MM.1S (cell line): ENCODE measurements around the gene ANTXR1.

ENCODE experiments used
- DNase-seq: peaks from one replicate; pipeline ENCODE4 v3.0.0-alpha.2; 2015
- H2AFZ ChIP-seq: fragments of 300-600 bp; sonication (generic); 2 replicates; pipeline ENCODE4 v1.6.0; 2016; ENCODE audit warnings: antibody characterized with exemption, low read length
- H3F3A ChIP-seq: fragments of 300-600 bp; sonication (generic); 2 replicates; pipeline ENCODE4 v1.6.1; 2016; ENCODE audit warnings: mild to moderate bottlenecking, antibody characterized with exemption, low read length, moderate library complexity, mixed read lengths; ENCODE audit not compliant: insufficient read depth
- H3K27ac ChIP-seq: fragments of 300-600 bp; sonication (generic); 2 replicates; pipeline ENCODE4 v1.5.1; 2016; ENCODE audit warnings: mild to moderate bottlenecking, low read length
- H3K27me3 ChIP-seq: fragments of 300-600 bp; sonication (generic); replicated peaks from 2 replicates; pipeline ENCODE4 v1.6.0; 2016; ENCODE audit warnings: low read length; ENCODE audit not compliant: insufficient read depth
- H3K36me3 ChIP-seq: fragments of 300-600 bp; sonication (generic); replicated peaks from 2 replicates; pipeline ENCODE4 v1.6.1; 2016; ENCODE audit warnings: mild to moderate bottlenecking, low read length, mixed read lengths; ENCODE audit not compliant: insufficient read depth
- H3K4me1 ChIP-seq: fragments of 300-600 bp; sonication (generic); 2 replicates; pipeline ENCODE4 v1.6.1; 2016; ENCODE audit warnings: low read length, mixed read lengths
- H3K4me2 ChIP-seq: fragments of 300-600 bp; sonication (generic); 2 replicates; pipeline ENCODE4 v1.6.0; 2016; ENCODE audit warnings: low read depth, low read length
- H3K4me3 ChIP-seq: fragments of 300-600 bp; sonication (generic); 2 replicates; pipeline ENCODE4 v1.5.1; 2016; ENCODE audit warnings: low read length, mixed read lengths
- H3K79me2 ChIP-seq: fragments of 300-600 bp; sonication (generic); 2 replicates; pipeline ENCODE4 v1.6.1; 2016; ENCODE audit warnings: mixed run types, low read length, mixed read lengths
- H3K9ac ChIP-seq: fragments of 300-600 bp; sonication (generic); 2 replicates; pipeline ENCODE4 v1.6.1; 2016; ENCODE audit warnings: low read length, mixed read lengths
- H3K9me2 ChIP-seq: fragments of 300-600 bp; sonication (generic); replicated peaks from 2 replicates; pipeline ENCODE4 v1.6.1; 2016; ENCODE audit warnings: mild to moderate bottlenecking, low read length, mixed read lengths; ENCODE audit not compliant: insufficient read depth
- H3K9me3 ChIP-seq: fragments of 300-600 bp; sonication (generic); replicated peaks from 2 replicates; pipeline ENCODE4 v1.6.1; 2016; ENCODE audit warnings: mild to moderate bottlenecking, low read length, mixed read lengths; ENCODE audit not compliant: insufficient read depth
- H4K20me1 ChIP-seq: fragments of 300-600 bp; sonication (generic); 2 replicates; pipeline ENCODE4 v1.6.1; 2016; ENCODE audit warnings: mild to moderate bottlenecking, low read length, moderate library complexity, mixed read lengths; ENCODE audit not compliant: insufficient read depth
- EZH2 ChIP-seq: fragments of 300-600 bp; sonication (generic); optimal IDR thresholded peaks from 2 replicates; pipeline ENCODE3; 2017; ENCODE audit warnings: low read depth, mild to moderate bottlenecking, antibody characterized with exemption, low read length, mixed read lengths
- EZH2phosphoT487 ChIP-seq: fragments of 300-600 bp; sonication (generic); IDR thresholded peaks from 2 replicates; pipeline ENCODE4 v1.6.1; 2018; ENCODE audit warnings: antibody characterized with exemption, low read length
- TF ChIP-seq, protein P1 (sequence below): fragments of 300-600 bp; sonication (generic); IDR thresholded peaks from 2 replicates; pipeline ENCODE4 v1.5.1; 2016; ENCODE audit warnings: antibody characterized with exemption, low read length, mixed read lengths

Gene ANTXR1

DNA sequence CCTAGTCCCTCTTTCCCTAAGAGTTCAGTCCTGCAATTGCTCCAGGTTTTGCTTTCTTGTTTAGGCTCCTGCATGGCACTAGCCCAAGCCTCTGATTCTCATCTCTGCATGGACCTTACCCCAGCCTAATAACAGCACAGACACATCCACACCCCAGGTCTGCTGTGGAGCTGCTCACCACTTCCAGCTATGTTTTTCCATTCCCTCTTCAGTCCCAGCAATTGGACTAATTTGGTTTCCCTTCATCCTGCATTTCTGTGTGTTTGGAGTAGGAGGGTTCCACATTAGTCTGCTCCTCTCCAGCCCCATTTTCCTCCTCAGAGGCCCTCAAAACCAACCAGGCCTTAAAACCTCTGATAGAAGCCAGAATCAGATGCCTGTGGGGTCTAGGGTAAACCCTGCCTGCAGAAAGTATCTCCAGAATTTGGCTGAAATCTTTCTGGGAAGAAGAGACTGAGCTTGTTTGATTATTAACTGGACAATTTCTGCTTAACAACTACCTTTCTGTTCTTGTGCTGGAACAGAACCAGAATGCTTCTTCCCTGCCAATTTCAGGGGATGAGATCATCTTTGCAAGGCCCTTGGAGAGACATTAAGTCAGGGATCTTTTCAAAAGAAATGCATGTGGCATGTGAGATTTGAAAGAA is 278.1 kb downstream of the ANTXR1 start:
- Histone ChIP-seq H3K4me3 (no peak overlapping the region), H2AFZ (no peak overlapping the region), H3K27ac (no peak overlapping the region), H3K4me1 (no peaks in the 10 kb centered on the region), H3K9me3 (0 out of 2 replicates have a peak, but pooled peaks cover 4% of the 10 kb centered on the region), H3K36me3 (no peaks in the 10 kb centered on the region), H3K79me2 (no peaks in the 10 kb centered on the region), H3F3A (no peaks in the 10 kb centered on the region), H3K9me2 (no peaks in the 10 kb centered on the region), H3K4me2 (no peak overlapping the region), H3K27me3 (no peaks in the 10 kb centered on the region), H4K20me1 (no peaks in the 10 kb centered on the region), H3K9ac (no peak overlapping the region)
- DNase-seq, result no peak
- TF ChIP-seq EZH2phosphoT487 (no peak), EZH2 (no peak)
- TF ChIP-seq, protein P1, sequence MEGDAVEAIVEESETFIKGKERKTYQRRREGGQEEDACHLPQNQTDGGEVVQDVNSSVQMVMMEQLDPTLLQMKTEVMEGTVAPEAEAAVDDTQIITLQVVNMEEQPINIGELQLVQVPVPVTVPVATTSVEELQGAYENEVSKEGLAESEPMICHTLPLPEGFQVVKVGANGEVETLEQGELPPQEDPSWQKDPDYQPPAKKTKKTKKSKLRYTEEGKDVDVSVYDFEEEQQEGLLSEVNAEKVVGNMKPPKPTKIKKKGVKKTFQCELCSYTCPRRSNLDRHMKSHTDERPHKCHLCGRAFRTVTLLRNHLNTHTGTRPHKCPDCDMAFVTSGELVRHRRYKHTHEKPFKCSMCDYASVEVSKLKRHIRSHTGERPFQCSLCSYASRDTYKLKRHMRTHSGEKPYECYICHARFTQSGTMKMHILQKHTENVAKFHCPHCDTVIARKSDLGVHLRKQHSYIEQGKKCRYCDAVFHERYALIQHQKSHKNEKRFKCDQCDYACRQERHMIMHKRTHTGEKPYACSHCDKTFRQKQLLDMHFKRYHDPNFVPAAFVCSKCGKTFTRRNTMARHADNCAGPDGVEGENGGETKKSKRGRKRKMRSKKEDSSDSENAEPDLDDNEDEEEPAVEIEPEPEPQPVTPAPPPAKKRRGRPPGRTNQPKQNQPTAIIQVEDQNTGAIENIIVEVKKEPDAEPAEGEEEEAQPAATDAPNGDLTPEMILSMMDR, result no peak

DNA sequence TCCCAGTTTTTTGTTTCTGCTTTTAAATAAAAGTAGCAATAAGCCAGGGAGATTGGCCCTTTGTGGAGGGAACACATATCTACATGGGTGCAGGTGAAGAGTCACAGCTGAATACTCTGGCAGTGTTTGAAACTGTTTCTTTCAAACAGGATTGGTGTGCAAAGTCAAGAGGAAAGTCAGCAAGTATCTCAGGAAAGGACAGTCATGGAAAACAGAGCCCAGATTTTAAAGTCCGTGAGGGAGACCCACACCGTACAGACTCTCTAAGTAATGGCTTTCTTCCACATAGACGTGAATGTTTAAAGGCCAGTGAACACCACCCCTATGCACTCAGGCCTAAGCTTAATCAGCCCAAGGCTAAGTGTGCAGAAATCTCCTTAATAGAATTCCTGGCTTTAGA is 278.7 kb downstream of the ANTXR1 start:
- Histone ChIP-seq H3K9me3 (0 out of 2 replicates have a peak, but pooled peaks cover 4% of the 10 kb centered on the region), H3K4me3 (no peak overlapping the region), H3K4me2 (no peak overlapping the region), H3K36me3 (no peaks in the 10 kb centered on the region), H3K4me1 (no peaks in the 10 kb centered on the region), H2AFZ (no peak overlapping the region), H3K79me2 (no peaks in the 10 kb centered on the region), H3K9ac (no peak overlapping the region), H3F3A (no peaks in the 10 kb centered on the region), H3K27me3 (no peaks in the 10 kb centered on the region), H3K9me2 (no peaks in the 10 kb centered on the region), H3K27ac (no peak overlapping the region), H4K20me1 (no peaks in the 10 kb centered on the region)
- TF ChIP-seq, protein P1, result no peak
- no peak for TF ChIP-seq EZH2phosphoT487
- no peak for TF ChIP-seq EZH2
- no peak for DNase-seq

DNA sequence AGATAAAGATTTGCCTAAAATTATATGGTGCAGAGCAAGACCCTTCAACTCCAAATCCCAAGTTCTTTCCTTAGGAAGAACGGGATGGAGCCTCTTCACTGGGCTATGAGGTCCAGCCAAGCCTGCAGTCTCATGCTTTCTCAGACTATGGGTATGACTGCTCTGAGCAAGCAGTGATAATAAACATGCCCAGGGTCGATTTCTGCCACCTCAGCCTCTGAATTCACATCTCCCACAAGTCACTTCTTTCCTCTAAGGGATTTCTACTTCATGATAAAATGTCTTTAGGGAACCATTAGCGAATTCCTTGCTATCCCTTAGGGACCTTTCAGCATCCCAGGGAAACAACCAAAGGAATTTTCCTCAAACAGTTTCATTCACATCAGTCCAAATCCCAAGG is 279.3 kb downstream of the ANTXR1 start:
- Histone ChIP-seq H3K9ac (no peak overlapping the region), H3K79me2 (no peaks in the 10 kb centered on the region), H3K4me1 (no peaks in the 10 kb centered on the region), H3K27me3 (no peaks in the 10 kb centered on the region), H3K4me3 (no peak overlapping the region), H3K36me3 (no peaks in the 10 kb centered on the region), H3K9me2 (no peaks in the 10 kb centered on the region), H3K9me3 (0 out of 2 replicates have a peak, but pooled peaks cover 4% of the 10 kb centered on the region), H4K20me1 (no peaks in the 10 kb centered on the region), H3K4me2 (no peak overlapping the region), H3K27ac (no peak overlapping the region), H2AFZ (no peak overlapping the region), H3F3A (no peaks in the 10 kb centered on the region)
- DNase-seq, result no peak
- TF ChIP-seq EZH2, result no peak
- no peak for TF ChIP-seq EZH2phosphoT487
- TF ChIP-seq, protein P1, result no peak
